ES-I3 (cell line): ENCODE results near the gene MAP1S.

Source experiments
- H3K36me3 ChIP-seq: 2 replicates; pipeline ENCODE4 v1.6.1; 2013; ENCODE audit warnings: mild to moderate bottlenecking, low read length, control low read depth, moderate library complexity; ENCODE audit not compliant: insufficient read depth
- H3K4me1 ChIP-seq: 2 replicates; pipeline ENCODE4 v1.6.1; 2013; ENCODE audit warnings: mild to moderate bottlenecking, control low read depth, low read length; ENCODE audit not compliant: insufficient read depth
- H3K9ac ChIP-seq: 2 replicates; pipeline ENCODE4 v1.6.1; 2013; ENCODE audit warnings: low read depth, mild to moderate bottlenecking, low read length, moderate library complexity
- H3K9me3 ChIP-seq: 2 replicates; pipeline ENCODE4 v1.6.1; 2013; ENCODE audit warnings: mild to moderate bottlenecking, low read length, moderate library complexity; ENCODE audit not compliant: control insufficient read depth, insufficient read depth

MAP1S gene

GRCh38 chr19:17754634-17755442 is 35.6 kb downstream of the MAP1S start:
- no peaks in the 10 kb centered on the region for H3K36me3 ChIP-seq
- no peak overlapping the region for H3K9ac ChIP-seq
- no peaks in the 10 kb centered on the region for H3K9me3 ChIP-seq
- H3K4me1 ChIP-seq = peaks cover 13% of the 10 kb centered on the region; the same call in 1 of the 2 replicates

GRCh38 chr19:17755443-17755890 is 36.2 kb downstream of the MAP1S start:
- Histone ChIP-seq H3K36me3 (no peaks in the 10 kb centered on the region), H3K4me1 (peaks cover 13% of the 10 kb centered on the region; the same call in 1 of the 2 replicates), H3K9ac (no peak overlapping the region), H3K9me3 (no peaks in the 10 kb centered on the region)

DNA sequence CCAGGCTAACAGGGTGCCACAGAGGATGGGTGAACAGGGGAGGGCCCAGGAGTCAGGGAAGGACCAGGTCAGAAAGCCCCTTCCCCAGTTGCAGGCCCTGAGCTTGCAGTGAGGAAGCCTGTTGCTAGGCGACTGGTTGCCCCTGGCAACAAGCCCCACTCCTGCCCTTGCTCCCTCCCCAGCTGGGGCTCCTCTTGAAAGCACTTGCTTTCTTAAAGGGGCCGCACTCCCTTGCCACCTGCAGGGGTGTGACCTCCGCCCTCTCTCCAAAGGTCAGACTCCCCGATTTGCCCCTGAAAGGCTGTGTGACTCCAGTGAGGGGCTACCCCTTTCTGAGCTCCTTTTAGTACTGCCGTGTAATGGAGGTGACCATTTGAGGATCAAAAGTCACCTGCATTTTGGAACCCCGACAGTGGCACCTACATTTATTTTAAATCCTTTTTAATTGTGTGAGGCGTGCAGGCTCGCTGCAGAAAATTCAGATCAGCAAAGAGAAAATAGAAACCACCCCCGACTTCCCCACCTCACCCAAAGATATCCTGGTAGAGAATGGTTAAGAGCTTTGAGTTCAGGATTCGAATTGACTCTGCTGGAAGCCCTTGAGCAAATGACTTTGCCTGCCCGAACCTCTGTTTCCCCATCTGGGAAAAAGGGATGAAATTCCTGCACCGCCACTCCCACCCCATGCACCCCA is 36.8 kb downstream of the MAP1S start:
- no peaks in the 10 kb centered on the region for H3K9me3 ChIP-seq
- no peak overlapping the region for H3K9ac ChIP-seq
- no peaks in the 10 kb centered on the region for H3K36me3 ChIP-seq
- peaks cover 13% of the 10 kb centered on the region; the same call in 1 of the 2 replicates for H3K4me1 ChIP-seq

DNA sequence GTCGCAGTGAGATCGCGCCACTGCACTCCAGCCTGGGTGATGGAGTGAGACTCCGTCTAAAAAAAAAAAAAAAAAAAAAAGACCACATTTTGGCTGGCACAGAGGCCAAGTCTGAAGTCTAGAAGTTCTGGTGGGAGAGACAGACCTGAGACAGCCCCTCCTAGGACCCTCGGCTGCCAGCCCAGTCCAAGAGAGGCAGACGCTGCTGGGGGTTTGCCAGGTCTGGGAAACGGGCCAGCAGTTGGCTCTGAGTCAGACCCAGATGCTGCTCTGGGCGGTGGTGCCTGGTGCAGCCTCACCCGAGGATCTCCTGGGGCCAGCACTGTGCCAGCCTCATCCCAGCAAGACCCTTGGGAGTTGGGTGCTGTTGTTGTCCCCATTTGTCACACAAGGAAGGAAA is 37.8 kb downstream of the MAP1S start:
- peaks cover 13% of the 10 kb centered on the region; the same call in 1 of the 2 replicates for H3K4me1 ChIP-seq
- no peaks in the 10 kb centered on the region for H3K36me3 ChIP-seq
- no peak overlapping the region for H3K9ac ChIP-seq
- no peaks in the 10 kb centered on the region for H3K9me3 ChIP-seq

GRCh38 chr19:17758515-17758914 is 39.2 kb downstream of the MAP1S start:
- Histone ChIP-seq H3K4me1 (peaks cover 13% of the 10 kb centered on the region; the same call in 1 of the 2 replicates), H3K36me3 (no peaks in the 10 kb centered on the region), H3K9ac (no peak overlapping the region), H3K9me3 (no peaks in the 10 kb centered on the region)

DNA sequence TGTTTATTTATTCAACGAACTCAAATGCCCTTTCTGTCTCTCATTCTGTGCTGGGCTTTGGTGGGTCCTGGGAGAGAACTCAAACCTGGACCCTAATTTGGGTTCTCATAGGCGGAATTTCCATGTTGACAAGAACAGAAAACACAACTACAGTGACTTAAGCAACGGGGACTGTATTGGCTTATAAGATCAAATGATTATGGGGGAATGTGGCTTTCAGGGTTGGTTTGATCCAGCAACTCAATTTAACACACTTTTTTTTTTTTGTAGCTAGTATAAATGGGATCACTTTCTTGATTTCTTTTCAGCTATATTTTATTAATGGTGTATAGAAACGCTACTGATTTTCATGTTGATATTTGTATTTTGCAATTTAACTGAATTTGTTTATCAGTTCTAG is 41.9 kb downstream of the MAP1S start:
- no peaks in the 10 kb centered on the region for H3K4me1 ChIP-seq
- H3K9ac ChIP-seq = no peak overlapping the region
- H3K9me3 ChIP-seq = no peaks in the 10 kb centered on the region
- H3K36me3 ChIP-seq = no peaks in the 10 kb centered on the region

DNA sequence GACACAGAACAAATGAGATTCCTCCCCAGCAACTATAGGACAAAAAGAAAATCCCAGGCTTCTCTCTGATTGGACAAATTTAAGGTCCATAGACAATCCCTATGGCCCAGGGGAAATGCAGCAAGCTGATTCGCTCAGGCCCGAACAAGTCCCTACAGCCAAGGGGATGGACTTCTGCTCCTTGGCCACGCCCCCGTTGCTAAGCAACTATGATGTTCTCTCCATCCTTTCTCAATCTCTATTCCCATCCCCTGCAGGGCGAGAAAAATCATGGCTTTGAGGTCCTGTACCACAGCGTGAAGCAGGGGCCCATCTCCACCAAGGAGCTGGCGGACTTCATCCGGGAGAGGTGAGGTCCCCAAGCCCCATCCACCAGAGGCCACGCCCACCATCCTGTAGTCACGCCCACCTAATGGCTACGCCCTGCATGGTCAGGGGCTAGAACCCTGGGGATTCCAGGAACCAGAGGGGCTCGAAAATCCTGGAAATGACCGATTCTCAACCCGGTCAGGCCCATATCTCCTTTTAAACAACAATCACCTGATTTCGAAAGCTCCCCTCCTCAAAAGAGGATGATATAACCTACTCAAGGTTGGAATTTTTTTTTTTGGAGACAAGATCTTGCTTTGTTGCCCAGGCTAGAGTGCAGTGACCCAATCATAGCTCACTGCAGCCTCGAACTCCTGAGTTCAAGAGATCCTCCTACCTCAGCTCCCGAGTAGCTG is 43.4 kb downstream of the MAP1S start:
- Histone ChIP-seq H3K9ac (peak overlapping the region; percentile 41; the same call in 1 of the 2 replicates), H3K36me3 (no peaks in the 10 kb centered on the region), H3K9me3 (no peaks in the 10 kb centered on the region), H3K4me1 (no peaks in the 10 kb centered on the region)

DNA sequence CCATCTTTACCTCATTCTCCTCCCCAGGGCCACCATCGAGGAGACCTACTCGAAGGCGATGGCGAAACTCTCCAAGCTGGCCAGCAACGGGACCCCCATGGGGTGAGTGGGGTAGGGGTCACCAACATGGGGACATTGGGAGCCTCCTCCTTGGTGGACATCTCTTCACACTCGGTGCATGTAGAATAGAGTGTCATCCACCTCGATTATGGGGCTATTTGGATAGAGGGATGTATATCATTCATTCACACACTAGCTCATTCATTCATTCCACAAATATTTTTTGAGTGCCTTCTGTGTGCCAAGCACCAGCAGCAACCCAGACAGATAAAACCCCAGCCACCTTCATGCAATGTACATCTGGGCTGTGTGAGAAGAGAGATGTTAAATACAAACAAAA is 45.1 kb downstream of the MAP1S start:
- no peak overlapping the region for H3K9ac ChIP-seq
- H3K9me3 ChIP-seq = no peaks in the 10 kb centered on the region
- no peaks in the 10 kb centered on the region for H3K36me3 ChIP-seq
- H3K4me1 ChIP-seq = no peaks in the 10 kb centered on the region

GRCh38 chr19:17765069-17765618 is 45.9 kb downstream of the MAP1S start:
- no peaks in the 10 kb centered on the region for H3K4me1 ChIP-seq
- H3K9ac ChIP-seq = no peak overlapping the region
- H3K9me3 ChIP-seq = no peaks in the 10 kb centered on the region
- no peaks in the 10 kb centered on the region for H3K36me3 ChIP-seq

- H3K9ac ChIP-seq = no peak overlapping the region
These were observed 47.4 kb downstream of the MAP1S start for GRCh38 chr19:17766543-17767131.

DNA sequence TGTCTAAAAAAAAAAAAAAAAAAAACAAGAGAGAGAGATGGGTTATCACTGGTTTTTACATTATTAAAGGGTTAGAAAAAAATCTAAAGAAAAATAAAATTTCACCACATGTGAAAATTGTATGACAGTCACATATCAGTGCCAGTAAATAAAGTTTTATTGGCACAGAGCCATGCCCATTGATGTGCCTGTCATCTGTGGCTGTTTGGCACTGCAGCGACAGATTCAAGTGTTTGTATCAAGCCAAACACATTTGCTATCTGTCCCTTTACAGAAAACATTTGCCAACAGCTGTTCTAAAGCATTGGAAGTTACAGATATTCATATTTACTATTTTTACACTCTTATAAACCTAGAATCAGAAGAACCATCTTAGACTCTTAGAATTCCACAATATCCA is 48.3 kb downstream of the MAP1S start:
- Histone ChIP-seq H3K36me3 (no peaks in the 10 kb centered on the region), H3K9me3 (no peaks in the 10 kb centered on the region), H3K9ac (no peak overlapping the region), H3K4me1 (no peaks in the 10 kb centered on the region)

More at GRCh38 chr19:17766543-17767131, 47.4 kb downstream of the MAP1S start:
- Histone ChIP-seq H3K4me1 (no peaks in the 10 kb centered on the region), H3K36me3 (no peaks in the 10 kb centered on the region), H3K9me3 (no peaks in the 10 kb centered on the region)

DNA sequence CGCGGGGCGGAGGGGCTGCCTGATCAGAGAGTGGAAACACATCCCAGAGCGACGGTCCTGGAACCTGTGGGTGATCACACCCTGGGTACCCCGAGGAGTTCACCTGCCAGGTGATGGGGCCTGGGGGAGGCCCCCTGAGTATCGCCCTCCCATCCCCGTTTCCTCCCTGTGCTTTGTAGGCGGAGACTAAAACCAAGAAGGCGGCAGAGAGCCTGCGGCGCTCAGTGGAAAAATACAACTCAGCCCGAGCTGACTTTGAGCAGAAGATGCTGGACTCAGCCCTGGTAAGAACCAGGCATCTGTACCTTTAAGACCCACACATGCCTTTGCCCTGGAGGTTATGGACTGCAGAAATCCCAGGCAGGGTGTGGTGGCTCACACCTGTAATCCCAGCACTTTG is 51.3 kb downstream of the MAP1S start:
- no peaks in the 10 kb centered on the region for H3K36me3 ChIP-seq
- no peaks in the 10 kb centered on the region for H3K9me3 ChIP-seq
- H3K9ac ChIP-seq = no peak overlapping the region
- H3K4me1 ChIP-seq = no peaks in the 10 kb centered on the region

GRCh38 chr19:17772172-17772571 is 52.9 kb downstream of the MAP1S start:
- Histone ChIP-seq H3K4me1 (no peaks in the 10 kb centered on the region), H3K9me3 (no peaks in the 10 kb centered on the region), H3K9ac (no peak overlapping the region), H3K36me3 (no peaks in the 10 kb centered on the region)
